Breast epithelium (tissue), 4 donors: Measurements from ENCODE around the gene TOM1. TPM values are rescaled to one million over a fixed set of nuclear protein-coding genes. Genes with fewer than 3 reads are reported as not detected.

ENCODE experiments used
- DNase-seq, 2 donors: peaks; one replicate each; pipeline ENCODE4 v3.0.0-alpha.2; 2019; ENCODE audit warnings: low spot score in 2 of 2
- H3K27ac ChIP-seq, 2 donors: fragments of 200-600 bp; sonication (generic) in 1 of 2; one replicate each; pipeline ENCODE4 v1.5.1; 2016 to 2019; ENCODE audit warnings: mild to moderate bottlenecking in 1 of 2
- H3K27me3 ChIP-seq, 2 donors: fragments of 200-600 bp; sonication (generic) in 1 of 2; one replicate each; pipeline versions ENCODE4 v1.5.1 to v1.6.0; 2017 to 2019; ENCODE audit warnings: control low read depth in 1 of 2, mild to moderate bottlenecking in 1 of 2
- H3K36me3 ChIP-seq: fragments of 200-600 bp; one replicate; pipeline ENCODE4 v1.5.1; 2019
- H3K4me1 ChIP-seq, 2 donors: fragments of 200-600 bp; sonication (generic); one replicate each; pipeline ENCODE4 v1.5.1; 2016 to 2019; ENCODE audit warnings: control low read depth in 1 of 2
- H3K4me3 ChIP-seq, 3 donors: fragments of 200-600 bp; sonication (generic); 1 replicate in 2 of 3; 2 replicates in 1 of 3; pipeline ENCODE4 v1.5.1; 2016 to 2019; ENCODE audit warnings: mild to moderate bottlenecking in 3 of 3, moderate library complexity in 2 of 3
- H3K9me3 ChIP-seq, 2 donors: fragments of 200-600 bp; sonication (generic) in 1 of 2; one replicate each; pipeline ENCODE4 v1.5.1; 2016 to 2019; ENCODE audit warnings: control low read depth in 1 of 2
- CTCF ChIP-seq, 3 donors: fragments of 450-650 bp; IDR thresholded peaks; one replicate each; pipeline ENCODE4 v1.5.1; 2016 to 2017; ENCODE audit warnings: antibody characterized with exemption in 3 of 3, mild to moderate bottlenecking in 3 of 3, moderate library complexity in 3 of 3
- POLR2A ChIP-seq: fragments of 450-650 bp; IDR thresholded peaks from one replicate; pipeline ENCODE4 v1.6.1; 2016; ENCODE audit warnings: antibody characterized with exemption, mild to moderate bottlenecking, moderate library complexity
- POLR2AphosphoS5 ChIP-seq, 3 donors: sonication (generic); formaldehyde crosslinking; IDR thresholded peaks; one replicate each; pipeline ENCODE4 v1.6.1; 2017; ENCODE audit warnings: antibody characterized with exemption in 3 of 3
- intact Hi-C: fragments of 100-400 bp; cut with DNase I; formaldehyde crosslinking; loops from one replicate; pipeline ENCODE4 v1.15.1; 2023; ENCODE audit warnings: low total_unique reads
- total RNA-seq, 3 donors: library from RNA; depleted of rRNA; stranded (reverse); fragments of >200 nt; gene quantifications; one replicate each; pipeline ENCODE4 v1.1.0, GENCODE V29; 2016

TOM1 gene
- total RNA-seq, 3 donors from 2014 or later = 85.6 to 106 (median 105) TPM

- Histone ChIP-seq H3K9me3 (no peaks in the 10 kb centered on the region), H3K4me3 (no peak overlapping the region), H3K4me1 (no peaks in the 10 kb centered on the region), H3K27me3 (no peaks in the 10 kb centered on the region), H3K36me3 (peaks cover 5% of the 10 kb centered on the region), H3K27ac (no peak overlapping the region)
- no peak for DNase-seq
- intact Hi-C loops = no loop called here
- TF ChIP-seq POLR2A (no peak), POLR2AphosphoS5 (IDR thresholded peaks at IDR 0.05) (no peak), CTCF (IDR thresholded peaks at IDR 0.05) (no peak)
Measured at GRCh38 chr22:35322893-35323292, 23.2 kb downstream of the TOM1 start.

GRCh38 chr22:35323305-35323704 lies 23.6 kb downstream of the TOM1 start:
- Histone ChIP-seq H3K9me3 (no peaks in the 10 kb centered on the region), H3K27ac (no peak overlapping the region), H3K4me3 (no peak overlapping the region), H3K36me3 (peaks cover 5% of the 10 kb centered on the region), H3K4me1 (no peaks in the 10 kb centered on the region), H3K27me3 (no peaks in the 10 kb centered on the region)
- TF ChIP-seq POLR2AphosphoS5 (IDR thresholded peaks at IDR 0.05) = no peak
- TF ChIP-seq POLR2A = no peak
- no peak for TF ChIP-seq CTCF (IDR thresholded peaks at IDR 0.05)
- no peak for DNase-seq
- intact Hi-C loops = no loop called here

GRCh38 chr22:35324067-35324466 lies 24.4 kb downstream of the TOM1 start:
- Histone ChIP-seq H3K36me3 (peaks cover 5% of the 10 kb centered on the region), H3K4me1 (no peaks in the 10 kb centered on the region), H3K27me3 (no peaks in the 10 kb centered on the region), H3K9me3 (no peaks in the 10 kb centered on the region), H3K27ac (no peak overlapping the region), H3K4me3 (no peak overlapping the region)
- no peak for DNase-seq
- intact Hi-C loops = no loop called here
- TF ChIP-seq CTCF (IDR thresholded peaks at IDR 0.05) (no peak), POLR2AphosphoS5 (IDR thresholded peaks at IDR 0.05) (no peak), POLR2A (no peak)

GRCh38 chr22:35324762-35325161 lies 25.1 kb downstream of the TOM1 start:
- Histone ChIP-seq H3K4me1 (no peaks in the 10 kb centered on the region), H3K4me3 (no peak overlapping the region), H3K27ac (no peak overlapping the region), H3K36me3 (peaks cover 5% of the 10 kb centered on the region), H3K27me3 (no peaks in the 10 kb centered on the region), H3K9me3 (no peaks in the 10 kb centered on the region)
- DNase-seq = no peak
- TF ChIP-seq POLR2A = no peak
- TF ChIP-seq CTCF (IDR thresholded peaks at IDR 0.05) = no peak
- no peak for TF ChIP-seq POLR2AphosphoS5 (IDR thresholded peaks at IDR 0.05)
- intact Hi-C loops = no loop called here

GRCh38 chr22:35325209-35325608 lies 25.5 kb downstream of the TOM1 start:
- H3K9me3 ChIP-seq = no peaks in the 10 kb centered on the region
- H3K4me1 ChIP-seq = no peaks in the 10 kb centered on the region
- DNase-seq = no peak
- H3K36me3 ChIP-seq = peaks cover 5% of the 10 kb centered on the region
- no peaks in the 10 kb centered on the region for H3K27me3 ChIP-seq
- H3K27ac ChIP-seq = no peak overlapping the region
- intact Hi-C loops = no loop called here
- TF ChIP-seq POLR2AphosphoS5 (IDR thresholded peaks at IDR 0.05) = no peak
- no peak for TF ChIP-seq POLR2A
- TF ChIP-seq CTCF (IDR thresholded peaks at IDR 0.05) = no peak
- H3K4me3 ChIP-seq = no peak overlapping the region
